Type B pancreatic cell (in vitro differentiated cells): ENCODE data around the gene ASCL5. TPM values are rescaled to one million over a fixed set of nuclear protein-coding genes. Genes with fewer than 3 reads are reported as not detected.

ENCODE experiments used
- DNase-seq: peaks from one replicate; pipeline ENCODE4 v3.0.0; 2021; ENCODE audit warnings: mixed read lengths; ENCODE audit not compliant: unreplicated experiment; ENCODE audit errors: extremely low spot score
- H3K27ac Mint-ChIP-seq: 2 replicates; pipeline ENCODE4 v1.8.0; 2021; ENCODE audit warnings: mild to moderate bottlenecking, mixed read lengths
- H3K27me3 Mint-ChIP-seq: 2 replicates; pipeline ENCODE4 v1.8.0; 2021; ENCODE audit warnings: mixed read lengths
- H3K36me3 Mint-ChIP-seq: 2 replicates; pipeline ENCODE4 v1.8.0; 2021; ENCODE audit warnings: mixed read lengths
- H3K4me1 Mint-ChIP-seq: one replicate; pipeline ENCODE4 v1.8.0; 2021; ENCODE audit warnings: mixed read lengths; ENCODE audit not compliant: unreplicated experiment
- H3K4me3 Mint-ChIP-seq: 2 replicates; pipeline ENCODE4 v1.8.0; 2021; ENCODE audit warnings: mild to moderate bottlenecking, mixed read lengths
- H3K9me3 Mint-ChIP-seq: 2 replicates; pipeline ENCODE4 v1.8.0; 2021; ENCODE audit warnings: mixed read lengths
- total RNA-seq: library from RNA; stranded (reverse); gene quantifications from 2 replicates; pipeline ENCODE4 v1.2.1, GENCODE V29; 2021; ENCODE audit warnings: low replicate concordance
- TF ChIP-seq, protein P1 (sequence below): fragments of 200-600 bp; sonication (generic); conservative IDR thresholded peaks from 2 replicates; pipeline ENCODE4 v1.5.0; 2021; ENCODE audit warnings: antibody characterized with exemption, mild to moderate bottlenecking

ASCL5 gene
- total RNA-seq, 1 donor from 2014 or later = not detected

DNA sequence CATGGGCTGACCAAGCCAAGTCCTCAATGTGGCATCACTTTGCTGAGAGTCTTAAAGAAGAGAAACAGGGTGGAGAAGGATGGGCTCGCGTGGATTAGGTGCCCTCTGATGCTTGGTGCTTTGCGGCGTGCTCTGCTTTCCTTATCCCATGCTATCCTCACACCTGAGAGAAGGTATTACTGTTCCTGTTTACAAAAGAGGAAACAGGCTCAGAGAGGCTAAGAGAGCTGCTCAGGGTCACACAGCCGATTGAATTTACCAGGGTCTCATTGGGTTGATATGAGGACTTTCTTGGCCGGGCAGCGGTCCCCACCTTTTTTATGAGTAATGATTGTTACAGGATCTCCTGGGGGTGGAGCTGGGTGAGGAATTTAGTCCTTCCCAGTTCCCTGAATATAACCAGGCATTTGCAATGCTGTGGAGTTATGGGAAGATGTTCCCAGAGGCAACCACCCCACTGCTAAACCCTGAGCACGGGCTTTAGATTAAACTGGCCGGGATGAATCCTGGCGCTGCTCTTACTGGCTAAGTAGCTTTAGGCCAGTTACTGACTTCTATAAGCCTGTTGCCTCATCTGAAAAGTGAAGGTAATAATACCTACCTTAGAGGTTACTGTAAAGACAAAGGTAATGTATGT is 4.5 kb downstream of the ASCL5 start:
- no peaks in the 10 kb centered on the region for H3K9me3 Mint-ChIP-seq
- peaks cover 37% of the 10 kb centered on the region for H3K27me3 Mint-ChIP-seq
- H3K4me3 Mint-ChIP-seq = no peak overlapping the region
- no peaks in the 10 kb centered on the region for H3K36me3 Mint-ChIP-seq
- no peak overlapping the region for H3K27ac Mint-ChIP-seq
- DNase-seq = no peak
- H3K4me1 Mint-ChIP-seq = peaks cover 21% of the 10 kb centered on the region
- TF ChIP-seq, protein P1, sequence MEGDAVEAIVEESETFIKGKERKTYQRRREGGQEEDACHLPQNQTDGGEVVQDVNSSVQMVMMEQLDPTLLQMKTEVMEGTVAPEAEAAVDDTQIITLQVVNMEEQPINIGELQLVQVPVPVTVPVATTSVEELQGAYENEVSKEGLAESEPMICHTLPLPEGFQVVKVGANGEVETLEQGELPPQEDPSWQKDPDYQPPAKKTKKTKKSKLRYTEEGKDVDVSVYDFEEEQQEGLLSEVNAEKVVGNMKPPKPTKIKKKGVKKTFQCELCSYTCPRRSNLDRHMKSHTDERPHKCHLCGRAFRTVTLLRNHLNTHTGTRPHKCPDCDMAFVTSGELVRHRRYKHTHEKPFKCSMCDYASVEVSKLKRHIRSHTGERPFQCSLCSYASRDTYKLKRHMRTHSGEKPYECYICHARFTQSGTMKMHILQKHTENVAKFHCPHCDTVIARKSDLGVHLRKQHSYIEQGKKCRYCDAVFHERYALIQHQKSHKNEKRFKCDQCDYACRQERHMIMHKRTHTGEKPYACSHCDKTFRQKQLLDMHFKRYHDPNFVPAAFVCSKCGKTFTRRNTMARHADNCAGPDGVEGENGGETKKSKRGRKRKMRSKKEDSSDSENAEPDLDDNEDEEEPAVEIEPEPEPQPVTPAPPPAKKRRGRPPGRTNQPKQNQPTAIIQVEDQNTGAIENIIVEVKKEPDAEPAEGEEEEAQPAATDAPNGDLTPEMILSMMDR = no peak

DNA sequence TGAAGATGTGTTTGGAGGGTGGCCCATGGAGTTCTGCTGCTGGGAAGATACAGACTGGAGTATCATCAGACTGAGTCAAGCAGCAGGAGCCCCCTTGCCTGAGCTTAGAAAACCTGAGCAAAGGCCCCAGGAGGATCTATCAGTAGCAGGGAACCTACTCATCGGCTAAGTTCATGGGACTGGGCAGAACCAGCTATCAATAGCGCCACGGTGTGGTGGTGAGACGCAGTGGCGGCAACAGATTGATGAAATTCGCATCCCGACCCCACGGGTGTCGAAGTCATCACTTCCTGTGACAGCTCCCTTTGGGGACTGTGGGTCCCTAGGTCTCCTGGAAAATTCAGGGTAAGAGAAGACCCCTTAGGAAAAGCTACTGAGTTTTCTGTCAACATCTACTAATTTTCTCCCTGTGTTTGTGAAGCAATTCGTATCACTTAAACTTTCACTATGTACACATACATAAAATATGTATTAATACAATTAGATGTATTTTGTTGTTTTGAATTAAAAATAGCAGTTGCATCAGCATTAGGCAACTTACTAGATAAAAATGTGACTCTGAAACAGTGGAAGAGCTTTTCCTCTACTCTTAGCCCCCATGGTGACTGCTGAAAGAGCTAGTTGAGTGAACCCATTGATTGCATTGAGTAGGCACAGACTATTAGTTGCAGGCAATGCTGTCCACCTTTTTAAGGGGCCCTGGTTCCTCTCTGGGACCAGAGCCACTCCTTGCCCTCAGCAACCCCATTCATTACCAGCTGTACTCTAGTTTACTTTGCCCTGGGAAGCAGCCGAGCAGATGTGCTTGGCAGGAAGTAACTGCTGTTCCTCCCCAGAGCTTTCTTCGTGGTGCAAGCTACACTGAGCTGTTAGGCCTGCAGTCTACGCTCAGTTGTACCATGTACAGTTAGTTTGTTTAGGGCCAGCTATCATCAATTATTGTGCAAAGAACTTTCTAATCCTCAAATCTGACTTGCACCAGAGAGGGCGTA is 7.5 kb downstream of the ASCL5 start:
- TF ChIP-seq, protein P1 = peak; percentile 84
- Mint-ChIP-seq H3K36me3 (no peaks in the 10 kb centered on the region), H3K9me3 (no peaks in the 10 kb centered on the region), H3K4me1 (peaks cover 7% of the 10 kb centered on the region), H3K27me3 (peaks cover 49% of the 10 kb centered on the region), H3K4me3 (no peak overlapping the region), H3K27ac (no peak overlapping the region)
- no peak for DNase-seq

DNA sequence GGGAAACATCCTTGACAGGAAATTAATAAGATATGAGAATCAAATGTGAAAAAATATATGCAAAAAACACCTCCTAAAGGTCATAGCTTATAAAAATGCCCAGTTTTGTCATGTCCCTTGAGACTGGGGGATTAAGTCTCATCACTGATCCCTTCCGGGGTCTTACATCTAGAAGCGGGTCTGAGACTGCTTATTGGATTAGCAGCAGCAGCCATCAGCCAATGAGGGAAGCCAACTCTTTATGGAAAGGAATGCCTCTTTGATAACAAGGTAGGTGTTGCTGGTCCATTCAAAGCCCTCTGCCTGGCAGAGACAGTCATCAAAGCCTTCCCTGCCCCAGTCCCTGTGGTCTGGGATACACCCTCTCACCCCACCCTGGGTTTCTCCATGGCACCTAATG is 10.9 kb downstream of the ASCL5 start:
- Mint-ChIP-seq H3K27ac (no peak overlapping the region), H3K27me3 (peaks cover 39% of the 10 kb centered on the region), H3K4me1 (peaks cover 7% of the 10 kb centered on the region), H3K9me3 (no peaks in the 10 kb centered on the region), H3K36me3 (no peaks in the 10 kb centered on the region), H3K4me3 (peak overlapping the region; percentile 68)
- no peak for DNase-seq
- TF ChIP-seq, protein P1 = no peak

DNA sequence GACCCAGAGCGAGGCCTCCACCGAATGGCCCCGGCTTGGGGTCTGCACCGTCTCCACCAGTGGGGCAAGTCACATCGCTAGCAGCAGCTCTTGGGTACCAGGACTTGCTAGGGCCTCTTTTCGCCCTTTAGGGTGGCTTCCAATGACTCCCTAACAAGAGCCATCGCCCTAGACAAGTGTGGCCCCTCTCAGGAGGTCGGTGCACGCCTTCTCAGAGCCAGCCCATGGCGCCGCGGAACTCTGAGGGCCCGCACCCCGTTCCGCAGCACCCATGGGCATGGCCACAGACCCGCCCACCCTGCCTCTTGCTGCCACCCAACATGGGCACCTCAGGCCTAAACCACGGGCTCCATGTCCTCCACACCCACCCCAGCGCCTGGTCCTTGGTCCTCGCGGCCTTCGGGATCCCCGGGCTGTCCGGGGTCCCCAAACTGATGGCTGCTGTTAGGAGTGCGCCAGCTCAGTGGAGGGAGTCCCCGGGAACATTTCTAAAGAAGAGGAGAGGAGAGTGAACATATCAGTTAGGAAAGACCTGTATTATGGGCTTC is 11.5 kb downstream of the ASCL5 start:
- peaks cover 7% of the 10 kb centered on the region for H3K4me1 Mint-ChIP-seq
- H3K27me3 Mint-ChIP-seq = peaks cover 39% of the 10 kb centered on the region
- DNase-seq = no peak
- no peaks in the 10 kb centered on the region for H3K36me3 Mint-ChIP-seq
- no peak overlapping the region for H3K27ac Mint-ChIP-seq
- H3K9me3 Mint-ChIP-seq = no peaks in the 10 kb centered on the region
- TF ChIP-seq, protein P1 = no peak
- peak overlapping the region; percentile 9 for H3K4me3 Mint-ChIP-seq

DNA sequence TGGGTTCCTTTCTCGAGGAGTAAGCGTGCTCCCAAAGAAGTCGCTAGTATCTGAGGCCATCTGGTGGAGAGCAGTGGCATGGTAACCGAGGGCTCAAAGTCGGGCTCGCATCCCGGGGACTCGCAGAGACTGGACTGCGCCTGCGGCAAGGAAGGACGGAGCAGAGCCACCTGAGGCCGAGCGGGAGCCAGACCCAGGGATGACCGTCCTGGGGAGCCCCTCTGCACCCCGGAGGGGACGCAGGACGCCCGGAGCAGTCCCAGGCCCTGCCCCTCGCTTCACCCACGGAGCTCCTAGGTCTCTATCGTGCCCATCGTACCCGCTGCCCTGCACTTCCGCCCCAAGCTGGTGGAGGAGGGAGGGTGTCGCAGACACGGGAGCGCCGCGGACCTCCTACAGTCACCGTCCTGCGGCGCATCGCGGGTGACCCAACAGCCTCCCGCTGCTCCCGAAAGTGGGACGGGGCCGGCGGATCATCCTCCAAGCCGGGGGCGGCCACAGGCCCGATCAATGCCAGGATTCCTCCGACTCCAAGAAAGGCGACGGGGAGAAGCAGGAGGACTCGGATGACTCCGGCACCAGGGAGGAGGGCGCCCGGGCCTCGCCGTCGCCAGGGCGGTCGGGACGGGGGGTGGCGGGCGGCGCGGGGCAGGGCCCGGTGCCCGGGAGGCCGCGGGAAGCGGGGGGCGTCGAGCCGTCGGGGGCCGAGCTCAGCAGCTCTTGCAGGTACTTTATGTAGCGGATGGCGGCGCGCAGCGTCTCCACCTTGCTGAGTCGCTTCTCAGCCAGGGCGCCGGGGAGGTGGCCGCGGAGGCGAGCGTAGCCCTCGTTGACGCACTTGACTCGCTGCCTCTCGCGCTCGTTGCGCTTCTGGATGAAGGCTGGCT is 12.5 kb downstream of the ASCL5 start:
- no peaks in the 10 kb centered on the region for H3K36me3 Mint-ChIP-seq
- H3K27ac Mint-ChIP-seq = no peak overlapping the region
- H3K4me3 Mint-ChIP-seq = peak overlapping the region; percentile 91
- peak; percentile 88 for DNase-seq
- H3K4me1 Mint-ChIP-seq = no peaks in the 10 kb centered on the region
- H3K9me3 Mint-ChIP-seq = no peaks in the 10 kb centered on the region
- TF ChIP-seq, protein P1 = peak; percentile 89
- H3K27me3 Mint-ChIP-seq = peaks cover 39% of the 10 kb centered on the region
